ENCODE data around the gene KMT5B. TPM values are rescaled to one million over a fixed set of nuclear protein-coding genes. Genes with fewer than 3 reads are reported as not detected.

The KMT5B gene
- total RNA-seq, 2 donors from 2014 or later: 30.0 to 32.2 TPM

- H3K4me1 ChIP-seq: peaks cover 33% of the 10 kb centered on the region
- H3K27me3 ChIP-seq: no peaks in the 10 kb centered on the region
- 37 to 69% methylated on average over 7 to 8 of the region's 8 CpGs for WGBS, 2 donors
- TF ChIP-seq CTCF (IDR thresholded peaks at IDR 0.05): no peak
- TF ChIP-seq POLR2A (IDR thresholded peaks at IDR 0.05): no peak
- no peak overlapping the region for H3K27ac ChIP-seq
- DNase-seq: peak in 1 of 4 donors; percentile 32
- peak; percentile 26 for ATAC-seq
- H3K4me3 ChIP-seq: no peak overlapping the region
- H3K9me3 ChIP-seq: no peaks in the 10 kb centered on the region
- intact Hi-C loops (cut with DNase I): loop anchor here (10.0 kb wide), 1 partner anchor 51 kb away; no protein-coding TSS in a partner anchor
- peaks cover 0 to 7% of the 10 kb centered on the region in 2 donors for H3K36me3 ChIP-seq (replicated peaks in 1 of 2; ENCODE audit: insufficient read depth in 1 of 2, low read depth in 2 of 2)
Observed at GRCh38 chr11:68153742-68154141, 59.4 kb downstream of the KMT5B start.

GRCh38 chr11:68150037-68150436 lies 63.1 kb downstream of the KMT5B start:
- Histone ChIP-seq H3K27me3 (no peaks in the 10 kb centered on the region), H3K4me3 (no peak overlapping the region), H3K27ac (peak overlapping the region in 3 of 4 donors; percentile 48 to 71 (median 57)), H3K9me3 (no peaks in the 10 kb centered on the region), H3K4me1 (peaks cover 62% of the 10 kb centered on the region), H3K36me3 (replicated peaks in 1 of 2; ENCODE audit: insufficient read depth in 1 of 2, low read depth in 2 of 2) (no peaks in the 10 kb centered on the region)
- DNase-seq: peak; percentile 78 to 93 (median 90)
- intact Hi-C loops (cut with DNase I): loop anchor here (10.0 kb wide), 1 partner anchor 55 kb away; no protein-coding TSS in a partner anchor
- peak in 2 of 3 donors; percentile 13 to 22 for TF ChIP-seq POLR2A (IDR thresholded peaks at IDR 0.05)
- no peak for TF ChIP-seq CTCF (IDR thresholded peaks at IDR 0.05)
- 13 to 15% methylated on average over 7 of the region's 7 CpGs for WGBS, 2 donors
- ATAC-seq: peak; percentile 31

- Histone ChIP-seq H3K27ac (peak overlapping the region in 3 of 4 donors; percentile 48 to 71 (median 57)), H3K9me3 (no peaks in the 10 kb centered on the region)
- 87 to 93% methylated on average over 6 of the region's 6 CpGs for WGBS, 2 donors
Observed at GRCh38 chr11:68149417-68149816, 63.7 kb downstream of the KMT5B start.

GRCh38 chr11:68148879-68149278 lies 64.2 kb downstream of the KMT5B start:
- no peaks in the 10 kb centered on the region for H3K36me3 ChIP-seq (replicated peaks in 1 of 2; ENCODE audit: insufficient read depth in 1 of 2, low read depth in 2 of 2)
- H3K27ac ChIP-seq: no peak overlapping the region
- no peak overlapping the region for H3K4me3 ChIP-seq
- ATAC-seq (no peak), DNase-seq (no peak)
- intact Hi-C loops (cut with DNase I): no loop called here
- H3K27me3 ChIP-seq: no peaks in the 10 kb centered on the region
- H3K9me3 ChIP-seq: no peaks in the 10 kb centered on the region
- 89 to 95% methylated on average over 7 of the region's 7 CpGs for WGBS, 2 donors
- no peak for TF ChIP-seq CTCF (IDR thresholded peaks at IDR 0.05)
- no peak for TF ChIP-seq POLR2A (IDR thresholded peaks at IDR 0.05)
- peaks cover 65% of the 10 kb centered on the region for H3K4me1 ChIP-seq

More at GRCh38 chr11:68149417-68149816, 63.7 kb downstream of the KMT5B start:
- Histone ChIP-seq H3K36me3 (replicated peaks in 1 of 2; ENCODE audit: insufficient read depth in 1 of 2, low read depth in 2 of 2) (no peaks in the 10 kb centered on the region), H3K27me3 (no peaks in the 10 kb centered on the region), H3K4me3 (no peak overlapping the region), H3K4me1 (peaks cover 65% of the 10 kb centered on the region)
- DNase-seq: no peak
- no peak for TF ChIP-seq POLR2A (IDR thresholded peaks at IDR 0.05)
- TF ChIP-seq CTCF (IDR thresholded peaks at IDR 0.05): no peak
- intact Hi-C loops (cut with DNase I): no loop called here
- ATAC-seq: no peak

Measured in body of pancreas (tissue), 4 donors.